ENCODE results near the gene PDE6B. TPM values are rescaled to one million over a fixed set of nuclear protein-coding genes. Genes with fewer than 3 reads are reported as not detected.

PDE6B gene
- total and polyA plus RNA-seq, 3 experiments from 2014 or later: 9.3 to 21.5 (median 10.1) TPM

DNA sequence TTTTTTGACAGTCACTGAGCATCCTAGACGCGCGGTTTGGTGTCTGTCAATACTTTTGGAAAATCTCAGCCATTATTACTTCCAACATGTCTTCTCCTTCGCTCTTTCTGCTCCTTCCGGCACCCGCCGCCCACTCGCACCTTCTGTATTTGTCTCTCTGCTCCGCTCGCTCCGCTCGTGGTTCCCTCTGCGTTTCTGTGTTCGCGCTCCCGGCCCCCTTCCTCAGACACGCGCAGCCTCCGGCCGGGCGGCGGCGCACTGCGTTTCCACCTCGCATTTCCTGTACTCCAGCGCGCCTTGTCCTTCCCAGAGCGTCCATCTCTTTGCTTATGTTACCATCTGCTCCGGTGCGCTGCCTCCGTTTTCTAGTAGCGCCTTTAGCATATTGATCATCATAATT, 21.1 kb downstream of the PDE6B start:
- H3K4me1 ChIP-seq (ENCODE audit: insufficient read depth, low read length): no peaks in the 10 kb centered on the region
- Mint-ChIP-seq H3K27ac (peak overlapping the region in 1 of 8 donors; percentile 70), H3K27me3 (peaks cover 28 to 33% of the 10 kb centered on the region in 2 donors), H3K4me1 (no peaks in the 10 kb centered on the region), H3K4me3 (peak overlapping the region; percentile 32 to 87 (median 70)), H3K9me3 (peaks cover 0 to 11% (median 5%) of the 10 kb centered on the region in 5 donors), H3K36me3 (peaks cover 0 to 4% (median 0%) of the 10 kb centered on the region in 3 donors)
- no peaks in the 10 kb centered on the region for H3K9me3 ChIP-seq (ENCODE audit: low read length)
- peak in 1 of 5 donors; percentile 21 for DNase-seq
- peak overlapping the region; percentile 22 for H3K4me3 ChIP-seq (ENCODE audit: low read length)
- H3K27me3 ChIP-seq (ENCODE audit: insufficient read depth, low read length, poor library complexity, severe bottlenecking): peaks cover 4% of the 10 kb centered on the region
- H3K36me3 ChIP-seq (ENCODE audit: insufficient read depth, low read length): no peaks in the 10 kb centered on the region
- no peak overlapping the region for H3K27ac ChIP-seq (ENCODE audit: low read depth, low read length)
- CTCF ChIA-PET: no interaction called here
- POLR2A ChIA-PET: no interaction called here

DNA sequence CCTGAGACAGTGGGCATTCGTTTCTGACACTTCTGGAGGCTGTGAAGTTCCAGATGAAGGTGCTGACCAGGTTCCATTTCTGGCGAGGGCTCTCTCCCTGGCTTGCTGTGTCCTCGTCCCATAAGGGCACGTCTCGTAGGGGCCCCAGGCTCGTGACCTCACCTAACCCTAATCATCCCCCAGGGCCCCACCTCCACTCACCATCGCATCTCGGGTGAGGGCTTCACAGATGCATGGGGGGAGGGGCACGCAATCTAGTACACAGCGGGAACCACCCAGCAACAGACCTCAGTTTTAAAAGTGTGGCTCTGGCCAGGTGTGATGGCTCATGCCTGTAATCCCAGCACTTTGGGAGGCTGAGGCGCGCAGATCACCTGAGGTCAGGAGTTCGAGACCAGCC, 22.1 kb downstream of the PDE6B start:
- no peak overlapping the region for H3K27ac ChIP-seq (ENCODE audit: low read depth, low read length)
- H3K4me1 ChIP-seq (ENCODE audit: insufficient read depth, low read length): no peaks in the 10 kb centered on the region
- no peaks in the 10 kb centered on the region for H3K4me1 Mint-ChIP-seq
- no peak overlapping the region for H3K4me3 ChIP-seq (ENCODE audit: low read length)
- peak overlapping the region in 1 of 7 donors; percentile 63 for H3K4me3 Mint-ChIP-seq
- ChIA-PET POLR2A (no interaction called here), CTCF (no interaction called here)
- H3K36me3 Mint-ChIP-seq: peaks cover 0 to 4% (median 0%) of the 10 kb centered on the region in 3 donors
- H3K27me3 Mint-ChIP-seq: peaks cover 19 to 28% of the 10 kb centered on the region in 2 donors
- no peaks in the 10 kb centered on the region for H3K36me3 ChIP-seq (ENCODE audit: insufficient read depth, low read length)
- peaks cover 0 to 11% (median 3%) of the 10 kb centered on the region in 5 donors for H3K9me3 Mint-ChIP-seq
- DNase-seq: no peak
- no peaks in the 10 kb centered on the region for H3K9me3 ChIP-seq (ENCODE audit: low read length)
- H3K27me3 ChIP-seq (ENCODE audit: insufficient read depth, low read length, poor library complexity, severe bottlenecking): peaks cover 4% of the 10 kb centered on the region
- no peak overlapping the region for H3K27ac Mint-ChIP-seq

DNA sequence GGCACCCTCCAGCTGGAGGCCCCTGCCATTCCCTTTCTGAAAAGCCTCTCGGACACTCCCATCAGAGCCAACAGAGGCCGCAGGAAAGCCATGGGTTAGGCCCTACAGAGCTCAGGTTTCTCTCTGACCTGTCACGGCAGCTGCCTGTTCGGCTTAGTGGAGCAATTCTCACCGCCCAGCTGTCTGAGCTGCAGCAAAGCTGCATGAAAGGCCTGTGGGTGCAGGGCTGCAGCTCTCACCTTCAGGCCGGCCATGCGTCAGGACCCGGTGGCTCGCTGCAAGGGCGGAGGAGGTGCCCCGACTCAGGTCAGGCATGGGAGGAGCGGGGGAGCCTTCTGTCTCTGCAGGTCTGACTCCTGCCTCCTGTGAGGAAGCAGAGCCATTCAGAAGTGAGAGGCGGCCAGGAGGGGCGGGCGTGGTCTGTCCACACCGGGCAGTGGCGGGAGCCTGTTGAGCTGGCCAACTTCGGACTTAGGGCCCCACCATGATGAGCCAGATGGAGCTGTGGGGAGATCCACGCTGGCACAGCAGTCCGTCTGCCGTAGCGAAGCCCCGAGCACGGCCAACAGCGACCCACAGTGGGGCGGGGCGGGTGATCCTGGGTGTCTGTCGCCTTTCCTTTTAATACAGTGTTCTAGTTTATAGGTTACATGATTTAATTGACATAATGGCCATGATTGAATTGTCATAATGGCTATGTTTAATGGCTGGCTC, 23.4 kb downstream of the PDE6B start:
- POLR2A ChIA-PET: no interaction called here
- Mint-ChIP-seq H3K9me3 (peaks cover 0 to 5% (median 0%) of the 10 kb centered on the region in 5 donors), H3K27ac (no peak overlapping the region), H3K36me3 (no peaks in the 10 kb centered on the region), H3K27me3 (peaks cover 14 to 28% of the 10 kb centered on the region in 2 donors), H3K4me1 (no peaks in the 10 kb centered on the region), H3K4me3 (no peak overlapping the region)
- Histone ChIP-seq H3K4me1 (ENCODE audit: insufficient read depth, low read length) (no peaks in the 10 kb centered on the region), H3K9me3 (ENCODE audit: low read length) (no peaks in the 10 kb centered on the region), H3K27ac (ENCODE audit: low read depth, low read length) (no peak overlapping the region), H3K36me3 (ENCODE audit: insufficient read depth, low read length) (no peaks in the 10 kb centered on the region), H3K27me3 (ENCODE audit: insufficient read depth, low read length, poor library complexity, severe bottlenecking) (peaks cover 4% of the 10 kb centered on the region), H3K4me3 (ENCODE audit: low read length) (no peak overlapping the region)
- peak in 1 of 5 donors; percentile 31 for DNase-seq
- CTCF ChIA-PET: no interaction called here

DNA sequence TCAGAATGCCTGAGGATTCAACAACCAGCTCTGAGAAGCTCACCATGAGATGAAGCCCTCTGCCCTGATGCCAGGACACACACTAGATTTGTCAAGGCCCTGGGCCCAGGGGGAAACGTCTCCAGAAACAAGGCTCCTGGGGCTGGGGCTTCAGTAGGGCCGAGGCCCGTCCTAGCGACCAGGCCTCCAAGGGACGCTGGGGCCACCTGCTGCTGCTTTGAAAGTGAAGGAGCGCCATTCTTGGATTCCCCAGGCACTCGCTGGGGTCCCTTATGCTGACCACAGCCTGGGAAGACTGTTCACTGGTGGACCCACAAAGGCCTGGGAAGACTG, 23.9 kb downstream of the PDE6B start:
- peak in 1 of 5 donors; percentile 37 for DNase-seq
- POLR2A ChIA-PET: no interaction called here
- no peak overlapping the region for H3K4me3 ChIP-seq (ENCODE audit: low read length)
- H3K4me3 Mint-ChIP-seq: no peak overlapping the region
- H3K27me3 ChIP-seq (ENCODE audit: insufficient read depth, low read length, poor library complexity, severe bottlenecking): peaks cover 4% of the 10 kb centered on the region
- H3K9me3 Mint-ChIP-seq: peaks cover 0 to 3% (median 0%) of the 10 kb centered on the region in 5 donors
- no peaks in the 10 kb centered on the region for H3K4me1 ChIP-seq (ENCODE audit: insufficient read depth, low read length)
- no peaks in the 10 kb centered on the region for H3K36me3 Mint-ChIP-seq
- peaks cover 14 to 28% of the 10 kb centered on the region in 2 donors for H3K27me3 Mint-ChIP-seq
- H3K36me3 ChIP-seq (ENCODE audit: insufficient read depth, low read length): no peaks in the 10 kb centered on the region
- no peak overlapping the region for H3K27ac ChIP-seq (ENCODE audit: low read depth, low read length)
- H3K27ac Mint-ChIP-seq: no peak overlapping the region
- no peaks in the 10 kb centered on the region for H3K4me1 Mint-ChIP-seq
- H3K9me3 ChIP-seq (ENCODE audit: low read length): no peaks in the 10 kb centered on the region
- CTCF ChIA-PET: no interaction called here

- Histone ChIP-seq H3K4me3 (ENCODE audit: low read length) (no peak overlapping the region), H3K27ac (ENCODE audit: low read depth, low read length) (no peak overlapping the region), H3K27me3 (ENCODE audit: insufficient read depth, low read length, poor library complexity, severe bottlenecking) (peaks cover 4% of the 10 kb centered on the region), H3K4me1 (ENCODE audit: insufficient read depth, low read length) (no peaks in the 10 kb centered on the region), H3K9me3 (ENCODE audit: low read length) (no peaks in the 10 kb centered on the region), H3K36me3 (ENCODE audit: insufficient read depth, low read length) (no peaks in the 10 kb centered on the region)
- Mint-ChIP-seq H3K27me3 (peaks cover 14 to 26% of the 10 kb centered on the region in 2 donors), H3K27ac (no peak overlapping the region), H3K4me3 (no peak overlapping the region), H3K9me3 (peaks cover 0 to under 1% (median 0%) of the 10 kb centered on the region in 5 donors), H3K36me3 (no peaks in the 10 kb centered on the region), H3K4me1 (no peaks in the 10 kb centered on the region)
- CTCF ChIA-PET: no interaction called here
- DNase-seq: peak in 1 of 5 donors; percentile 10
- POLR2A ChIA-PET: no interaction called here
Measured at GRCh38 chr4:649751-650310, 24.5 kb downstream of the PDE6B start.

GRCh38 chr4:650461-650860, 25.1 kb downstream of the PDE6B start:
- Mint-ChIP-seq H3K4me3 (no peak overlapping the region), H3K27ac (no peak overlapping the region), H3K36me3 (no peaks in the 10 kb centered on the region), H3K4me1 (no peaks in the 10 kb centered on the region), H3K9me3 (no peaks in the 10 kb centered on the region), H3K27me3 (peaks cover 14 to 24% of the 10 kb centered on the region in 2 donors)
- POLR2A ChIA-PET: no interaction called here
- H3K4me1 ChIP-seq (ENCODE audit: insufficient read depth, low read length): no peaks in the 10 kb centered on the region
- H3K4me3 ChIP-seq (ENCODE audit: low read length): no peak overlapping the region
- no peaks in the 10 kb centered on the region for H3K36me3 ChIP-seq (ENCODE audit: insufficient read depth, low read length)
- peaks cover 4% of the 10 kb centered on the region for H3K27me3 ChIP-seq (ENCODE audit: insufficient read depth, low read length, poor library complexity, severe bottlenecking)
- no peaks in the 10 kb centered on the region for H3K9me3 ChIP-seq (ENCODE audit: low read length)
- DNase-seq: no peak
- no peak overlapping the region for H3K27ac ChIP-seq (ENCODE audit: low read depth, low read length)
- CTCF ChIA-PET: no interaction called here

- H3K4me1 ChIP-seq (ENCODE audit: insufficient read depth, low read length): no peaks in the 10 kb centered on the region
- Mint-ChIP-seq H3K27me3 (peaks cover 14 to 17% of the 10 kb centered on the region in 2 donors), H3K9me3 (no peaks in the 10 kb centered on the region), H3K27ac (no peak overlapping the region), H3K4me3 (no peak overlapping the region), H3K36me3 (no peaks in the 10 kb centered on the region), H3K4me1 (no peaks in the 10 kb centered on the region)
- DNase-seq: peak in 1 of 5 donors; percentile 43
- H3K9me3 ChIP-seq (ENCODE audit: low read length): no peaks in the 10 kb centered on the region
- no peak overlapping the region for H3K27ac ChIP-seq (ENCODE audit: low read depth, low read length)
- ChIA-PET CTCF (no interaction called here), POLR2A (no interaction called here)
- peaks cover 4% of the 10 kb centered on the region for H3K27me3 ChIP-seq (ENCODE audit: insufficient read depth, low read length, poor library complexity, severe bottlenecking)
- H3K4me3 ChIP-seq (ENCODE audit: low read length): no peak overlapping the region
- H3K36me3 ChIP-seq (ENCODE audit: insufficient read depth, low read length): no peaks in the 10 kb centered on the region
Measured at GRCh38 chr4:650951-651883, 25.8 kb downstream of the PDE6B start.

All from CD8-positive, alpha-beta memory T cell (primary cell).